OCI-LY7 (cell line): ENCODE data around the gene GNAQ.

Experiments used
- CTCF ChIP-seq: fragments of 200-600 bp; sonication (generic); conservative IDR thresholded peaks from 2 replicates; pipeline ENCODE4 v1.5.1; 2014; ENCODE audit warnings: mild to moderate bottlenecking, antibody characterized with exemption, low read length, moderate library complexity, mixed read lengths
- EZH2phosphoT487 ChIP-seq: fragments of 200-600 bp; sonication (generic); IDR thresholded peaks from 2 replicates; pipeline ENCODE4 v1.6.1; 2018; ENCODE audit warnings: low read depth, borderline replicate concordance, mild to moderate bottlenecking, mixed run types, antibody characterized with exemption, low read length, moderate library complexity, mixed read lengths

GRCh38 chr9:77800924-77801551 lies 230.6 kb downstream of the GNAQ start:
- TF ChIP-seq CTCF (no peak), EZH2phosphoT487 (no peak)
